Stimulated activated CD8-positive, alpha-beta memory T cell treated with anti-CD3 and anti-CD28 coated beads, Interleukin-12 subunit alpha, Interleukin-12 subunit beta, amount 100 ng/mL, for 24 hours (primary cell): ENCODE measurements around the gene GRIK3.

Source experiments
- DNase-seq: peaks from one replicate; pipeline ENCODE4 v3.0.0-alpha.2; 2020; ENCODE audit errors: extremely low read depth

GRIK3 gene

GRCh38 chr1:36855699-36856494 lies 178.4 kb downstream of the GRIK3 start:
- DNase-seq = no peak

GRCh38 chr1:36853638-36854037 lies 180.7 kb downstream of the GRIK3 start:
- DNase-seq = no peak

GRCh38 chr1:36852586-36852985 lies 181.7 kb downstream of the GRIK3 start:
- DNase-seq = no peak

- no peak for DNase-seq
Observed at GRCh38 chr1:36851595-36851994, 182.7 kb downstream of the GRIK3 start.

- no peak for DNase-seq
Observed at GRCh38 chr1:36851087-36851486, 183.2 kb downstream of the GRIK3 start.

- DNase-seq = no peak
Observed at GRCh38 chr1:36849956-36850355, 184.4 kb downstream of the GRIK3 start.

- no peak for DNase-seq
Observed at GRCh38 chr1:36847761-36848160, 186.6 kb downstream of the GRIK3 start.

- DNase-seq = no peak
Observed at GRCh38 chr1:36847186-36847585, 187.1 kb downstream of the GRIK3 start.

- no peak for DNase-seq
Observed at GRCh38 chr1:36846357-36846756, 188.0 kb downstream of the GRIK3 start.

GRCh38 chr1:36845802-36846201 lies 188.5 kb downstream of the GRIK3 start:
- DNase-seq = no peak

- no peak for DNase-seq
Observed at GRCh38 chr1:36844917-36845316, 189.4 kb downstream of the GRIK3 start.

GRCh38 chr1:36843906-36844610 lies 190.3 kb downstream of the GRIK3 start:
- no peak for DNase-seq

GRCh38 chr1:36843027-36843426 lies 191.3 kb downstream of the GRIK3 start:
- no peak for DNase-seq

- DNase-seq = no peak
Observed at GRCh38 chr1:36842448-36842847, 191.9 kb downstream of the GRIK3 start.

GRCh38 chr1:36839485-36839884 lies 194.8 kb downstream of the GRIK3 start:
- no peak for DNase-seq

- DNase-seq = no peak
Observed at GRCh38 chr1:36838888-36839287, 195.4 kb downstream of the GRIK3 start.

- DNase-seq = no peak
Observed at GRCh38 chr1:36836916-36837315, 197.4 kb downstream of the GRIK3 start.

- DNase-seq = no peak
Observed at GRCh38 chr1:36836196-36836883, 198.0 kb downstream of the GRIK3 start.

- DNase-seq = no peak
Observed at GRCh38 chr1:36835696-36836095, 198.6 kb downstream of the GRIK3 start.

GRCh38 chr1:36835017-36835695 lies 199.2 kb downstream of the GRIK3 start:
- no peak for DNase-seq

GRCh38 chr1:36834586-36834985 lies 199.7 kb downstream of the GRIK3 start:
- no peak for DNase-seq

- no peak for DNase-seq
Observed at GRCh38 chr1:36831186-36831810, 203.0 kb downstream of the GRIK3 start.
